Endothelial cell of umbilical vein (primary cell): ENCODE results near the gene MBD5. TPM values are rescaled to one million over a fixed set of nuclear protein-coding genes. Genes with fewer than 3 reads are reported as not detected.

ENCODE experiments used
- BruUV-seq: library from RNA; stranded (reverse); fragments of 400-500 nt; replicated peaks from 2 replicates; lab custom pipeline; 2021; lab: Mats Ljungman, UMichigan
- CTCF ChIA-PET: fragments of 300-600, 350-600 bp; sonication (Branson Sonifier 250); formaldehyde crosslinking; loops from one replicate; lab custom pipeline; 2021; ENCODE audit warnings: antibody characterized with exemption, inconsistent platforms; lab: Charles Lee
- POLR2A ChIA-PET: fragments of 300-600, 350-600 bp; sonication (Branson Sonifier 250); formaldehyde crosslinking; loops from one replicate; lab custom pipeline; 2021; ENCODE audit warnings: antibody characterized with exemption, inconsistent platforms; lab: Charles Lee
- DNase-seq: peaks from one replicate; pipeline ENCODE4 v3.0.0-alpha.2; 2011; ENCODE audit warnings: low read depth, low spot score
- FAIRE-seq: peaks from 2 replicates; lab custom pipeline; 2011; peaks lifted over from hg19 to GRCh38; lab: Jason Lieb, UNC
- H2AFZ ChIP-seq: 2 replicates; pipeline ENCODE4 v1.6.0; 2012; ENCODE audit warnings: low read depth, low read length, control low read depth, inconsistent platforms
- H3K27ac ChIP-seq: 2 replicates; pipeline ENCODE4 v1.5.1; 2011; ENCODE audit warnings: low read depth, mild to moderate bottlenecking, control low read depth, low read length, moderate library complexity; ENCODE audit not compliant: insufficient read depth
- H3K27me3 ChIP-seq, 2 experiments: 2 replicates each; pipeline versions ENCODE4 v1.6.0 to v1.6.1; 2011; ENCODE audit warnings: low read length in 2 of 2, mixed read lengths in 1 of 2; ENCODE audit not compliant: control insufficient read depth in 2 of 2, insufficient read depth in 2 of 2
- H3K36me3 ChIP-seq, 2 experiments: 2 replicates in 1 of 2; 3 replicates in 1 of 2; pipeline ENCODE4 v1.5.1; 2011; ENCODE audit warnings: low read length in 2 of 2, mild to moderate bottlenecking in 1 of 2, moderate library complexity in 1 of 2; ENCODE audit not compliant: control insufficient read depth in 2 of 2, insufficient read depth in 2 of 2; ENCODE audit errors: extremely low read depth in 1 of 2
- H3K4me1 ChIP-seq: 3 replicates; pipeline ENCODE4 v1.5.1; 2011; ENCODE audit warnings: mild to moderate bottlenecking, low read length; ENCODE audit not compliant: control insufficient read depth, insufficient read depth; ENCODE audit errors: extremely low read depth
- H3K4me2 ChIP-seq: 2 replicates; pipeline ENCODE4 v1.6.1; 2011; ENCODE audit warnings: low read length, control low read depth, mixed read lengths; ENCODE audit not compliant: insufficient read depth
- H3K4me3 ChIP-seq, 3 experiments: fragments of 200-600 bp in 1 of 3; sonication (generic), shearing (Covaris generic) in 1 of 3; replicated peaks in 1 of 3; 2 replicates each; pipeline ENCODE4 v1.5.1; 2011 to 2016; ENCODE audit warnings: control low read depth in 3 of 3, low read length in 3 of 3, mild to moderate bottlenecking in 2 of 3, inconsistent platforms in 1 of 3, low read depth in 1 of 3, moderate library complexity in 1 of 3; ENCODE audit not compliant: insufficient read depth in 1 of 3
- H3K79me2 ChIP-seq: 2 replicates; pipeline ENCODE4 v1.6.0; 2012; ENCODE audit warnings: low read length, inconsistent platforms; ENCODE audit not compliant: control insufficient read depth, insufficient read depth
- H3K9ac ChIP-seq: replicated peaks from 2 replicates; pipeline ENCODE3; 2011; ENCODE audit warnings: low read length, control low read depth; ENCODE audit not compliant: insufficient read depth; ENCODE audit errors: extremely low read depth
- H3K9me1 ChIP-seq: replicated peaks from 3 replicates; pipeline ENCODE4 v1.6.0; 2011; ENCODE audit warnings: mild to moderate bottlenecking, low read length; ENCODE audit not compliant: control insufficient read depth, insufficient read depth; ENCODE audit errors: extremely low read depth
- H3K9me3 ChIP-seq: replicated peaks from 2 replicates; pipeline ENCODE4 v1.5.1; 2012; ENCODE audit warnings: low read length, inconsistent platforms; ENCODE audit not compliant: control insufficient read depth, insufficient read depth
- H4K20me1 ChIP-seq: replicated peaks from 2 replicates; pipeline ENCODE3; 2011; ENCODE audit warnings: mild to moderate bottlenecking, low read length; ENCODE audit not compliant: control insufficient read depth, insufficient read depth; ENCODE audit errors: extremely low read depth
- EZH2 ChIP-seq: IDR thresholded peaks from 2 replicates; pipeline ENCODE4 v1.6.1; 2012; ENCODE audit warnings: borderline replicate concordance, low read depth, mild to moderate bottlenecking, moderate library complexity, low read length, inconsistent platforms; ENCODE audit not compliant: severe bottlenecking
- FOS ChIP-seq: IDR thresholded peaks from 2 replicates; pipeline ENCODE4 v1.6.1; 2011; ENCODE audit warnings: mild to moderate bottlenecking, low read length, moderate library complexity, borderline replicate concordance; ENCODE audit not compliant: insufficient read depth
- GATA2 ChIP-seq: IDR thresholded peaks from 2 replicates; pipeline ENCODE4 v1.7.0; 2011; ENCODE audit warnings: low read depth, mild to moderate bottlenecking, moderate library complexity, mixed read lengths, low read length; ENCODE audit not compliant: insufficient read length, insufficient read depth
- JUN ChIP-seq: IDR thresholded peaks from 2 replicates; pipeline ENCODE4 v1.6.1; 2011; ENCODE audit warnings: borderline replicate concordance, low read depth; ENCODE audit not compliant: insufficient read length, insufficient read depth
- MYC ChIP-seq: IDR thresholded peaks from one replicate; pipeline ENCODE4 v1.6.1; 2011; ENCODE audit warnings: mild to moderate bottlenecking, low read depth, low read length
- POLR2A ChIP-seq: IDR thresholded peaks from 2 replicates; pipeline ENCODE4 v1.6.1; 2012; ENCODE audit warnings: low read depth, mild to moderate bottlenecking, control low read depth, low read length
- POLR2AphosphoS5 ChIP-seq: IDR thresholded peaks from 2 replicates; pipeline ENCODE4 v1.6.1; 2012; ENCODE audit warnings: low read depth, mild to moderate bottlenecking, control low read depth, low read length, moderate library complexity; ENCODE audit not compliant: insufficient read depth
- dilution Hi-C: fragments of 300-500 bp; cut with MboI; formaldehyde crosslinking; loops from one replicate; pipeline ENCODE4 v1.15.0; 2019; ENCODE audit warnings: low sequenced_read_pairs; ENCODE audit not compliant: extremely low pct_ligation_motif_present
- intact Hi-C: fragments of 100-400 bp; cut with micrococcal nuclease; formaldehyde crosslinking; loops from one replicate; pipeline ENCODE4 v1.10.0; 2022
- polyA plus RNA-seq, 4 experiments: library from polyadenylated mRNA; depleted of rRNA in 3 of 4; stranded (reverse) in 3 of 4; unstranded in 1 of 4; fragments of >200 nt; gene quantifications; 2 replicates each; pipeline versions ENCODE4 v1.2.1 to v1.2.3, GENCODE V29; 2011 to 2012; ENCODE audit warnings: missing spikeins in 1 of 4
- total RNA-seq: library from RNA; stranded (reverse); gene quantifications from 2 replicates; pipeline ENCODE4 v1.2.3, GENCODE V29; 2021
- TF ChIP-seq, protein P1 (sequence below): IDR thresholded peaks from 2 replicates; pipeline ENCODE4 v1.6.1; 2011; ENCODE audit not compliant: insufficient read depth, insufficient read length
- TF ChIP-seq, protein P2 (sequence below), 2 donors: IDR thresholded peaks; 1 replicate in 1 of 2; 2 replicates in 1 of 2; pipeline ENCODE4 v1.5.1; 2011; ENCODE audit warnings: low read length in 2 of 2, mild to moderate bottlenecking in 2 of 2, moderate library complexity in 2 of 2, control low read depth in 1 of 2, inconsistent platforms in 1 of 2, low read depth in 1 of 2; ENCODE audit not compliant: insufficient read depth in 1 of 2; ENCODE audit errors: extremely low read depth in 1 of 2

The MBD5 gene
- total and polyA plus RNA-seq, 2 donors (not counting 3 experiments of a cell fraction or from before 2014, with no cell fraction given), result 11.3 to 37.0 TPM

- H3K4me3 ChIP-seq, result no peak overlapping the region
- no peak overlapping the region for H2AFZ ChIP-seq
- no peaks in the 10 kb centered on the region for H3K79me2 ChIP-seq
- H3K9me3 ChIP-seq, result no peaks in the 10 kb centered on the region
- no peaks in the 10 kb centered on the region for H3K9me1 ChIP-seq
- no TSS peak for BruUV-seq
- intact Hi-C loops (no loop called here), dilution Hi-C loops (no loop called here)
- no peak overlapping the region for H3K4me2 ChIP-seq
- no peaks in the 10 kb centered on the region for H3K36me3 ChIP-seq
- no peak for TF ChIP-seq MYC
- no peak for TF ChIP-seq JUN
- no peak for TF ChIP-seq FOS
- TF ChIP-seq, protein P1, sequence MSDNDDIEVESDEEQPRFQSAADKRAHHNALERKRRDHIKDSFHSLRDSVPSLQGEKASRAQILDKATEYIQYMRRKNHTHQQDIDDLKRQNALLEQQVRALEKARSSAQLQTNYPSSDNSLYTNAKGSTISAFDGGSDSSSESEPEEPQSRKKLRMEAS, result no peak
- TF ChIP-seq, protein P2, sequence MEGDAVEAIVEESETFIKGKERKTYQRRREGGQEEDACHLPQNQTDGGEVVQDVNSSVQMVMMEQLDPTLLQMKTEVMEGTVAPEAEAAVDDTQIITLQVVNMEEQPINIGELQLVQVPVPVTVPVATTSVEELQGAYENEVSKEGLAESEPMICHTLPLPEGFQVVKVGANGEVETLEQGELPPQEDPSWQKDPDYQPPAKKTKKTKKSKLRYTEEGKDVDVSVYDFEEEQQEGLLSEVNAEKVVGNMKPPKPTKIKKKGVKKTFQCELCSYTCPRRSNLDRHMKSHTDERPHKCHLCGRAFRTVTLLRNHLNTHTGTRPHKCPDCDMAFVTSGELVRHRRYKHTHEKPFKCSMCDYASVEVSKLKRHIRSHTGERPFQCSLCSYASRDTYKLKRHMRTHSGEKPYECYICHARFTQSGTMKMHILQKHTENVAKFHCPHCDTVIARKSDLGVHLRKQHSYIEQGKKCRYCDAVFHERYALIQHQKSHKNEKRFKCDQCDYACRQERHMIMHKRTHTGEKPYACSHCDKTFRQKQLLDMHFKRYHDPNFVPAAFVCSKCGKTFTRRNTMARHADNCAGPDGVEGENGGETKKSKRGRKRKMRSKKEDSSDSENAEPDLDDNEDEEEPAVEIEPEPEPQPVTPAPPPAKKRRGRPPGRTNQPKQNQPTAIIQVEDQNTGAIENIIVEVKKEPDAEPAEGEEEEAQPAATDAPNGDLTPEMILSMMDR (IDR thresholded peaks at IDR 0.05; ENCODE audit: extremely low read depth in 1 of 2, insufficient read depth in 1 of 2, low read depth in 1 of 2, low read length in 2 of 2), result no peak
- no peak for TF ChIP-seq EZH2
- no peak for TF ChIP-seq POLR2A
- no peak for TF ChIP-seq POLR2AphosphoS5
- TF ChIP-seq GATA2, result no peak
- H3K27me3 ChIP-seq, result no peaks in the 10 kb centered on the region
- ChIA-PET POLR2A (no interaction called here), CTCF (no interaction called here)
- H3K27ac ChIP-seq, result no peak overlapping the region
- H4K20me1 ChIP-seq, result no peaks in the 10 kb centered on the region
- FAIRE-seq (no peak), DNase-seq (no peak)
- no peak overlapping the region for H3K9ac ChIP-seq
- no peaks in the 10 kb centered on the region for H3K4me1 ChIP-seq
Measured at GRCh38 chr2:148484066-148484465, 463.2 kb downstream of the MBD5 start.
